HepG2 (cell line): ENCODE results near the gene RLF. TPM values are rescaled to one million over a fixed set of nuclear protein-coding genes. Genes with fewer than 3 reads are reported as not detected.

ENCODE experiments used
- PCBP2 ChIP-seq: fragments of 200-400 bp; formaldehyde crosslinking; optimal IDR thresholded peaks from 2 replicates; pipeline ENCODE3; 2018; ENCODE audit warnings: low read length, low read depth; ENCODE audit not compliant: poor library complexity, severe bottlenecking
- polyA plus RNA-seq, 8 experiments: library from polyadenylated mRNA; depleted of rRNA in 3 of 8; stranded (reverse) in 7 of 8; unstranded in 1 of 8; fragments of >200 nt; fragmentation: Illumina TruSeq in 4 of 8; extraction: Trizol in 4 of 8; gene quantifications; 2 replicates each; pipeline versions ENCODE4 v1.2.1 to v1.2.3, GENCODE V29; 2011 to 2016; ENCODE audit warnings: low read depth in 4 of 8, missing spikeins in 1 of 8, mixed read lengths in 1 of 8; ENCODE audit not compliant: insufficient read depth in 1 of 8
- total RNA-seq, 5 experiments: library from RNA; depleted of rRNA; stranded (reverse); fragments of >200 nt; fragmentation: Illumina TruSeq; extraction: Trizol; gene quantifications; 2 replicates each; pipeline ENCODE4 v1.2.3, GENCODE V29; 2016; ENCODE audit warnings: low read depth in 1 of 5
- TF ChIP-seq, protein P1 (sequence below), 2 experiments: fragments of 450-650 bp in 1 of 2; sonication (generic) in 1 of 2; formaldehyde crosslinking in 1 of 2; IDR thresholded peaks; 2 replicates each; pipeline versions ENCODE4 v1.6.1 to v1.8.0; 2016 to 2022; ENCODE audit warnings: antibody characterized with exemption in 1 of 2, mild to moderate bottlenecking in 1 of 2, missing genetic modification reagents in 1 of 2
- TF ChIP-seq, protein P2 (sequence below): IDR thresholded peaks from 2 replicates; pipeline ENCODE4 v1.6.1; 2016; ENCODE audit warnings: missing compliant biosample characterization, missing genetic modification reagents, borderline replicate concordance

The RLF gene
- total and polyA plus RNA-seq, 2 of the 13 experiments (the other 11 are each of a cell fraction or from before 2014, with no cell fraction given) = 9.0 to 15.7 TPM

DNA sequence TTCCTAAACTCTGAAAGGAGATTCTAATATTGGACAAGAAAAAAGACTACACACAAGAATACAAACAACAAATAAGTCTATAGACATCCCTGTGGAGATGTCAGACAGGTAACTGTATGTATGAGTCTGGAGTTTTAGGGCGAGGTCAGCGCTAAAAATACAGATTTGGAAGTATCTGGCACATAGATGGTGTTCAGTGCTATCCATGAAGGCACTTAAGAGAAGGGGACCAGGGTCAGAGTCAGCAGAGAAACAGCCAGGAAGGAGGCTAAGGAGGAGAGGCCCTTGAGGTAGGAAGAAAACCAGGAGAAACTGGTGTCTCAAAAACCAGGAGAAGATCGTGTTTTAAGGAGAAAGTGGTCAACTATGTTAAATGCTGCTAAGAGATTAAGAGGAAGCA lies 114.9 kb downstream of the RLF start (continued):
- TF ChIP-seq, protein P1, sequence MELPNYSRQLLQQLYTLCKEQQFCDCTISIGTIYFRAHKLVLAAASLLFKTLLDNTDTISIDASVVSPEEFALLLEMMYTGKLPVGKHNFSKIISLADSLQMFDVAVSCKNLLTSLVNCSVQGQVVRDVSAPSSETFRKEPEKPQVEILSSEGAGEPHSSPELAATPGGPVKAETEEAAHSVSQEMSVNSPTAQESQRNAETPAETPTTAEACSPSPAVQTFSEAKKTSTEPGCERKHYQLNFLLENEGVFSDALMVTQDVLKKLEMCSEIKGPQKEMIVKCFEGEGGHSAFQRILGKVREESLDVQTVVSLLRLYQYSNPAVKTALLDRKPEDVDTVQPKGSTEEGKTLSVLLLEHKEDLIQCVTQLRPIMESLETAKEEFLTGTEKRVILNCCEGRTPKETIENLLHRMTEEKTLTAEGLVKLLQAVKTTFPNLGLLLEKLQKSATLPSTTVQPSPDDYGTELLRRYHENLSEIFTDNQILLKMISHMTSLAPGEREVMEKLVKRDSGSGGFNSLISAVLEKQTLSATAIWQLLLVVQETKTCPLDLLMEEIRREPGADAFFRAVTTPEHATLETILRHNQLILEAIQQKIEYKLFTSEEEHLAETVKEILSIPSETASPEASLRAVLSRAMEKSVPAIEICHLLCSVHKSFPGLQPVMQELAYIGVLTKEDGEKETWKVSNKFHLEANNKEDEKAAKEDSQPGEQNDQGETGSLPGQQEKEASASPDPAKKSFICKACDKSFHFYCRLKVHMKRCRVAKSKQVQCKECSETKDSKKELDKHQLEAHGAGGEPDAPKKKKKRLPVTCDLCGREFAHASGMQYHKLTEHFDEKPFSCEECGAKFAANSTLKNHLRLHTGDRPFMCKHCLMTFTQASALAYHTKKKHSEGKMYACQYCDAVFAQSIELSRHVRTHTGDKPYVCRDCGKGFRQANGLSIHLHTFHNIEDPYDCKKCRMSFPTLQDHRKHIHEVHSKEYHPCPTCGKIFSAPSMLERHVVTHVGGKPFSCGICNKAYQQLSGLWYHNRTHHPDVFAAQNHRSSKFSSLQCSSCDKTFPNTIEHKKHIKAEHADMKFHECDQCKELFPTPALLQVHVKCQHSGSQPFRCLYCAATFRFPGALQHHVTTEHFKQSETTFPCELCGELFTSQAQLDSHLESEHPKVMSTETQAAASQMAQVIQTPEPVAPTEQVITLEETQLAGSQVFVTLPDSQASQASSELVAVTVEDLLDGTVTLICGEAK (IDR thresholded peaks at IDR 0.05) = no peak
- TF ChIP-seq, protein P1 (CRISPR knock-in tag; IDR thresholded peaks at IDR 0.05) = no peak
- TF ChIP-seq, protein P2, sequence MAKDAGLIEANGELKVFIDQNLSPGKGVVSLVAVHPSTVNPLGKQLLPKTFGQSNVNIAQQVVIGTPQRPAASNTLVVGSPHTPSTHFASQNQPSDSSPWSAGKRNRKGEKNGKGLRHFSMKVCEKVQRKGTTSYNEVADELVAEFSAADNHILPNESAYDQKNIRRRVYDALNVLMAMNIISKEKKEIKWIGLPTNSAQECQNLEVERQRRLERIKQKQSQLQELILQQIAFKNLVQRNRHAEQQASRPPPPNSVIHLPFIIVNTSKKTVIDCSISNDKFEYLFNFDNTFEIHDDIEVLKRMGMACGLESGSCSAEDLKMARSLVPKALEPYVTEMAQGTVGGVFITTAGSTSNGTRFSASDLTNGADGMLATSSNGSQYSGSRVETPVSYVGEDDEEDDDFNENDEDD (CRISPR knock-in tag) = no peak
- no peak for TF ChIP-seq PCBP2
- TF ChIP-seq, all 625 proteins: peak for 0
